A549 (cell line): Measurements from ENCODE around the gene BABAM2. TPM values are rescaled to one million over a fixed set of nuclear protein-coding genes. Genes with fewer than 3 reads are reported as not detected.

Experiments
- ATAC-seq, 2 experiments: fragments of 200-7000 bp in 1 of 2; fragments of >200 bp in 1 of 2; cut with Nextera tagmentation in 1 of 2; cut with Tn5 transposase in 1 of 2; 3 replicates each; pipeline versions ENCODE4 v1.8.0 to v1.9.1; 2018 to 2020; ENCODE audit warnings: mild to moderate bottlenecking in 1 of 2, moderate library complexity in 1 of 2
- CTCF ChIA-PET: fragments of 300-600 bp; sonication (Branson Sonifier 250); formaldehyde crosslinking; extraction: SDS; loops from one replicate; lab custom pipeline; 2021; ENCODE audit warnings: antibody characterized with exemption, inconsistent platforms; lab: Yijun Ruan, JAX
- POLR2A ChIA-PET: fragments of 350-600 bp; formaldehyde crosslinking; extraction: SDS; loops from one replicate; lab custom pipeline; 2021; ENCODE audit warnings: antibody characterized with exemption, inconsistent platforms; lab: Yijun Ruan, JAX
- DNase-seq, 2 experiments: peaks; one replicate each; pipeline versions ENCODE4 v3.0.0 to v3.0.0-alpha.2; 2011 to 2016; ENCODE audit warnings: low read depth in 1 of 2, low spot score in 1 of 2
- FAIRE-seq: peaks from 2 replicates; lab custom pipeline; 2011; peaks lifted over from hg19 to GRCh38; lab: Jason Lieb, UNC
- H3K27ac ChIP-seq, 2 experiments: fragments of >200 bp; sonication (Bioruptor Twin); formaldehyde crosslinking; 3 replicates each; pipeline ENCODE4 v1.5.1; 2016 to 2017
- H3K4me1 ChIP-seq: fragments of >200 bp; sonication (Bioruptor Twin); formaldehyde crosslinking; 3 replicates; pipeline ENCODE4 v1.6.1; 2016
- H3K4me2 ChIP-seq: fragments of >200 bp; sonication (Bioruptor Twin); formaldehyde crosslinking; 3 replicates; pipeline ENCODE4 v1.6.1; 2016
- H3K4me3 ChIP-seq: fragments of >200 bp; sonication (Bioruptor Twin); formaldehyde crosslinking; 3 replicates; pipeline ENCODE4 v1.5.1; 2016
- H3K9me3 ChIP-seq: fragments of >200 bp; sonication (Bioruptor Twin); formaldehyde crosslinking; 3 replicates; pipeline ENCODE4 v1.6.1; 2016
- BCL3 ChIP-seq: fragments of >200 bp; sonication (Bioruptor Twin); formaldehyde crosslinking; IDR thresholded peaks from 3 replicates; pipeline ENCODE4 v1.6.1; 2016
- CBX2 ChIP-seq: fragments of 200-600 bp; sonication (generic); IDR thresholded peaks from 2 replicates; pipeline ENCODE4 v1.6.1; 2016; ENCODE audit warnings: low read depth, mild to moderate bottlenecking, borderline replicate concordance
- CBX8 ChIP-seq: fragments of 200-600 bp; sonication (generic); IDR thresholded peaks from 2 replicates; pipeline ENCODE4 v1.6.1; 2016
- CHD4 ChIP-seq: fragments of 200-600 bp; sonication (generic); IDR thresholded peaks from 2 replicates; pipeline ENCODE4 v1.6.1; 2016; ENCODE audit warnings: antibody characterized with exemption, mild to moderate bottlenecking, borderline replicate concordance
- E2F6 ChIP-seq: IDR thresholded peaks from 2 replicates; pipeline ENCODE4 v1.6.1; 2012; ENCODE audit warnings: low read depth, borderline replicate concordance
- FOXS1 ChIP-seq: fragments of 250-450 bp; sonication (Bioruptor Pico); IDR thresholded peaks from 2 replicates; pipeline ENCODE4 v1.5.0; 2020; ENCODE audit warnings: mild to moderate bottlenecking, moderate library complexity
- HEYL ChIP-seq: fragments of 250-450 bp; sonication (Bioruptor Pico); IDR thresholded peaks from 2 replicates; pipeline ENCODE4 v1.8.0; 2021; ENCODE audit warnings: mild to moderate bottlenecking, moderate library complexity
- HOXA7 ChIP-seq: fragments of 250-450 bp; sonication (Bioruptor Pico); IDR thresholded peaks from 2 replicates; pipeline ENCODE4 v1.5.0; 2020; ENCODE audit warnings: mild to moderate bottlenecking, moderate library complexity
- HOXB13 ChIP-seq: fragments of 250-450 bp; sonication (Bioruptor Pico); IDR thresholded peaks from 2 replicates; pipeline ENCODE4 v1.5.0; 2020; ENCODE audit warnings: low read depth, mild to moderate bottlenecking, moderate library complexity
- KDM1A ChIP-seq: fragments of 200-600 bp; sonication (generic); IDR thresholded peaks from 2 replicates; pipeline ENCODE4 v1.6.1; 2016; ENCODE audit warnings: low read depth, mild to moderate bottlenecking
- MAFK ChIP-seq: fragments of 450-650 bp; IDR thresholded peaks from 2 replicates; pipeline ENCODE4 v1.6.1; 2014; ENCODE audit not compliant: partially characterized antibody
- MAZ ChIP-seq: fragments of 150-350 bp; IDR thresholded peaks from 2 replicates; pipeline ENCODE4 v1.6.1; 2014; ENCODE audit warnings: antibody characterized with exemption, low read depth, low read length, borderline replicate concordance
- NFE2L2 ChIP-seq: fragments of 150-350 bp; conservative IDR thresholded peaks from 2 replicates; pipeline ENCODE4 v1.6.1; 2014; ENCODE audit warnings: low read length
- PBX3 ChIP-seq: IDR thresholded peaks from 2 replicates; pipeline ENCODE4 v1.6.1; 2012
- RCOR1 ChIP-seq: fragments of 150-350 bp; IDR thresholded peaks from 2 replicates; pipeline ENCODE4 v1.6.1; 2014; ENCODE audit warnings: antibody characterized with exemption, low read length, low read depth
- REST ChIP-seq: fragments of 200-600 bp; sonication (generic); IDR thresholded peaks from 2 replicates; pipeline ENCODE4 v1.6.1; 2016; ENCODE audit warnings: antibody characterized with exemption, mild to moderate bottlenecking, moderate library complexity
- RNF2 ChIP-seq: fragments of 200-600 bp; sonication (generic); IDR thresholded peaks from 2 replicates; pipeline ENCODE4 v1.6.1; 2016; ENCODE audit warnings: low read depth, mild to moderate bottlenecking, antibody characterized with exemption, moderate library complexity, borderline replicate concordance
- TFCP2L1 ChIP-seq: fragments of 250-450 bp; sonication (Bioruptor Pico); IDR thresholded peaks from 2 replicates; pipeline ENCODE4 v1.5.0; 2021; ENCODE audit warnings: mild to moderate bottlenecking
- ZC3H11A ChIP-seq: fragments of 450-650 bp; IDR thresholded peaks from 2 replicates; pipeline ENCODE4 v1.6.1; 2014; ENCODE audit warnings: antibody characterized with exemption, mild to moderate bottlenecking
- ZSCAN20 ChIP-seq: fragments of 250-450 bp; sonication (Bioruptor Pico); IDR thresholded peaks from 2 replicates; pipeline ENCODE4 v1.8.0; 2022; ENCODE audit warnings: mild to moderate bottlenecking, moderate library complexity
- WGBS: methylation state at CpG from one replicate; pipeline ENCODE4 v1.1.6; 2017; ENCODE audit errors: missing lambda C conversion rate; 5-methylcytosine and 5-hydroxymethylcytosine counted together
- polyA plus RNA-seq, 4 experiments: library from polyadenylated mRNA; depleted of rRNA in 3 of 4; stranded (reverse); fragments of >200 nt; fragmentation: RNase III in 1 of 4; extraction: RNeasy Plus Mini Kit Qiagen cat#74134 plus additional on column Dnase treatment in 1 of 4; gene quantifications; 2 replicates in 3 of 4; 3 replicates in 1 of 4; pipeline ENCODE4 v1.2.3, GENCODE V29; 2011 to 2017

Gene BABAM2
- polyA plus RNA-seq, 2 of the 4 experiments (the other 2 are of a cell fraction): 53.7 to 78.4 TPM

- H3K4me1 ChIP-seq: peaks cover 66% of the 10 kb centered on the region
- DNase-seq (peak in 1 of 2 experiments; percentile 22), ATAC-seq (peak; percentile 9 to 30; a peak in 4 of 6 replicates), FAIRE-seq (no peak)
- WGBS: 9% methylated on average over 10 of the region's 10 CpGs
- peak overlapping the region; percentile 85 for H3K4me3 ChIP-seq
- H3K27ac ChIP-seq: peak overlapping the region; percentile 94 to 97
- peak overlapping the region; percentile 82 for H3K4me2 ChIP-seq
- no peak for TF ChIP-seq HEYL (CRISPR knock-in tag)
- no peak for TF ChIP-seq KDM1A
- TF ChIP-seq REST: no peak
- no peak for TF ChIP-seq RNF2
- TF ChIP-seq ZSCAN20 (CRISPR knock-in tag): no peak
- no peak for TF ChIP-seq E2F6
- TF ChIP-seq BCL3: no peak; the same call in 2 of the 3 replicates
- TF ChIP-seq CBX8: no peak
- CTCF ChIA-PET: interaction anchor here (0.6 to 1.7 kb wide), 8 partner anchors 10 to 555 kb away, joined by 3 to 7 read pairs (median 3); no protein-coding TSS in a partner anchor
- no peaks in the 10 kb centered on the region for H3K9me3 ChIP-seq
- POLR2A ChIA-PET: interaction anchor here (0.6 to 2.2 kb wide), 12 partner anchors 18 to 507 kb away, joined by 3 to 15 read pairs (median 5); partner anchors contain the start of genes FOSL2 and MRPL33
Measured at GRCh38 chr2:27889774-27890145, 769 bp upstream of the BABAM2 start.

GRCh38 chr2:27890924-27891672, 569 bp downstream of the BABAM2 start:
- DNase-seq (peak; percentile 80 to 94), ATAC-seq (peak; percentile 52 to 60), FAIRE-seq (no peak)
- 14% methylated on average over 23 of the region's 24 CpGs for WGBS
- peak overlapping the region; percentile 82 for H3K4me2 ChIP-seq
- CTCF ChIA-PET: no interaction called here
- peak overlapping the region; percentile 85 for H3K4me3 ChIP-seq
- POLR2A ChIA-PET: interaction anchor here (1.0 to 2.2 kb wide), 9 partner anchors 20 to 502 kb away, joined by 3 to 15 read pairs (median 6); partner anchors contain the start of genes FOSL2 and MRPL33
- no peaks in the 10 kb centered on the region for H3K9me3 ChIP-seq
- H3K27ac ChIP-seq: peak overlapping the region; percentile 94 to 97
- H3K4me1 ChIP-seq: peaks cover 52% of the 10 kb centered on the region
- TF ChIP-seq FOXS1 (CRISPR knock-in tag): peak; percentile 25; the same call in 1 of the 2 replicates
- TF ChIP-seq ZC3H11A: 0 out of 2 replicates have a peak, but pooled peaks have one; percentile 9
- 0 out of 3 replicates have a peak, but pooled peaks have one; percentile 17 for TF ChIP-seq BCL3
- TF ChIP-seq RCOR1: no peak
- no peak for TF ChIP-seq CBX2
- peak; percentile 75; the same call in 1 of the 2 replicates for TF ChIP-seq E2F6
- TF ChIP-seq TFCP2L1 (CRISPR knock-in tag): no peak
- no peak for TF ChIP-seq CHD4
- TF ChIP-seq REST: no peak; the same call in 1 of the 2 replicates
- peak; percentile 86; the same call in 1 of the 2 replicates for TF ChIP-seq HOXA7 (CRISPR knock-in tag)
- TF ChIP-seq PBX3: no peak
- TF ChIP-seq HOXB13: no peak
- peak; percentile 24; the same call in 1 of the 2 replicates for TF ChIP-seq NFE2L2
- peak; percentile 54 for TF ChIP-seq MAFK
- no peak for TF ChIP-seq MAZ
